Astrocyte (in vitro differentiated cells and primary cell): ENCODE measurements around the gene IFNLR1. TPM values are rescaled to one million over a fixed set of nuclear protein-coding genes. Genes with fewer than 3 reads are reported as not detected.

ENCODE experiments used
- DNase-seq: peaks from one replicate; pipeline ENCODE4 v3.0.0-alpha.2; 2010; ENCODE audit warnings: low read depth
- FAIRE-seq: peaks from 2 replicates; lab custom pipeline; 2011; peaks lifted over from hg19 to GRCh38; lab: Jason Lieb, UNC
- H2AFZ ChIP-seq: 2 replicates; pipeline ENCODE4 v1.6.0; 2012; ENCODE audit warnings: low read depth, low read length, inconsistent platforms
- H3K27ac ChIP-seq: 2 replicates; pipeline ENCODE4 v1.5.1; 2011; ENCODE audit warnings: low read depth, low read length, inconsistent platforms
- H3K27me3 ChIP-seq: 2 replicates; pipeline ENCODE4 v1.6.0; 2011; ENCODE audit warnings: low read length, inconsistent platforms; ENCODE audit not compliant: insufficient read depth
- H3K36me3 ChIP-seq: 2 replicates; pipeline ENCODE4 v1.5.1; 2011; ENCODE audit warnings: low read length, inconsistent platforms; ENCODE audit not compliant: insufficient read depth
- H3K4me1 ChIP-seq: 2 replicates; pipeline ENCODE4 v1.5.1; 2011; ENCODE audit warnings: low read length, inconsistent platforms; ENCODE audit not compliant: insufficient read depth
- H3K4me2 ChIP-seq: 2 replicates; pipeline ENCODE4 v1.6.0; 2012; ENCODE audit warnings: low read length, inconsistent platforms
- H3K4me3 ChIP-seq: 2 replicates; pipeline ENCODE4 v1.5.1; 2011; ENCODE audit warnings: low read depth, mild to moderate bottlenecking, low read length, inconsistent platforms; ENCODE audit not compliant: insufficient read depth
- H3K79me2 ChIP-seq: 2 replicates; pipeline ENCODE4 v1.6.0; 2012; ENCODE audit warnings: mild to moderate bottlenecking, low read length, inconsistent platforms; ENCODE audit not compliant: insufficient read depth
- H3K9ac ChIP-seq: 2 replicates; pipeline ENCODE4 v1.6.0; 2012; ENCODE audit warnings: mild to moderate bottlenecking, low read length, inconsistent platforms
- H3K9me3 ChIP-seq: 2 replicates; pipeline ENCODE4 v1.5.1; 2012; ENCODE audit warnings: low read depth, mild to moderate bottlenecking, low read length, inconsistent platforms; ENCODE audit not compliant: insufficient read depth
- H4K20me1 ChIP-seq: 2 replicates; pipeline ENCODE4 v1.6.0; 2012; ENCODE audit warnings: low read length, inconsistent platforms; ENCODE audit not compliant: insufficient read depth
- H3K27ac Mint-ChIP-seq: one replicate; pipeline ENCODE4 v1.8.0; 2021; ENCODE audit warnings: mild to moderate bottlenecking, mixed read lengths; ENCODE audit not compliant: unreplicated experiment
- H3K27me3 Mint-ChIP-seq: one replicate; pipeline ENCODE4 v1.8.0; 2021; ENCODE audit warnings: low read depth, mixed read lengths; ENCODE audit not compliant: unreplicated experiment
- H3K36me3 Mint-ChIP-seq: one replicate; pipeline ENCODE4 v1.8.0; 2021; ENCODE audit warnings: low read depth, mixed read lengths; ENCODE audit not compliant: unreplicated experiment
- H3K4me1 Mint-ChIP-seq: one replicate; pipeline ENCODE4 v1.8.0; 2021; ENCODE audit warnings: low read depth, mixed read lengths; ENCODE audit not compliant: unreplicated experiment
- H3K4me3 Mint-ChIP-seq: one replicate; pipeline ENCODE4 v1.8.0; 2021; ENCODE audit warnings: mild to moderate bottlenecking, moderate library complexity, mixed read lengths; ENCODE audit not compliant: unreplicated experiment
- H3K9me3 Mint-ChIP-seq: one replicate; pipeline ENCODE4 v1.8.0; 2021; ENCODE audit warnings: mild to moderate bottlenecking, mixed read lengths; ENCODE audit not compliant: unreplicated experiment
- EZH2 ChIP-seq: IDR thresholded peaks from 2 replicates; pipeline ENCODE4 v1.6.1; 2012; ENCODE audit warnings: mild to moderate bottlenecking, low read length, inconsistent platforms; ENCODE audit not compliant: insufficient read depth
- total RNA-seq: library from RNA; stranded (reverse); gene quantifications from 2 replicates; pipeline ENCODE4 v1.2.1, GENCODE V29; 2021
- TF ChIP-seq, protein P1 (sequence below): IDR thresholded peaks from 2 replicates; pipeline ENCODE4 v1.5.1; 2011; ENCODE audit warnings: low read depth, mild to moderate bottlenecking, inconsistent platforms, low read length, moderate library complexity; ENCODE audit not compliant: insufficient read depth

Gene IFNLR1
- total RNA-seq, 1 donor from 2014 or later = 1.5 TPM

DNA sequence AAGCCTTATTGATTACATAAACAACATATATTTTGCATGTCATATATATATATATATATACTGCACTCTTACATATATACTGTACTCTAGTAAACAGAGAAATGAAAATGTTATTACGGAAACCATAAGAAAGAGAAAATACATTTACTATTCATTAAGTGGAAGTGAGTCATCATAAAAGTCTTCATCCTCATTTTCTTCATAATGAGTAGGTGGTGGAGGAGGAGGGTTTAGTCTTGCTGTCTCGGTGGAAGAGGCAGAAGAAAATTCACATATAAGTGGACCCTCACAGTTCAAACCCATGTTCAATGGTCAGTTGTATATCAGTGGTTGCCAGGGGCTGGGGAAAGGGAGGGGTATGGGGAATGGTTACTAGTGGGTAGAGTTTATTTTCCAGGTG lies 8.0 kb upstream of the IFNLR1 start:
- no peaks in the 10 kb centered on the region for H3K9me3 Mint-ChIP-seq
- H3K27ac ChIP-seq = no peak overlapping the region
- peaks cover 2% of the 10 kb centered on the region for H3K27me3 Mint-ChIP-seq
- H3K9ac ChIP-seq = no peak overlapping the region
- no peak overlapping the region for H2AFZ ChIP-seq
- FAIRE-seq = no peak
- no peak for DNase-seq
- H3K9me3 ChIP-seq = no peaks in the 10 kb centered on the region
- no peak for TF ChIP-seq EZH2
- TF ChIP-seq, protein P1, sequence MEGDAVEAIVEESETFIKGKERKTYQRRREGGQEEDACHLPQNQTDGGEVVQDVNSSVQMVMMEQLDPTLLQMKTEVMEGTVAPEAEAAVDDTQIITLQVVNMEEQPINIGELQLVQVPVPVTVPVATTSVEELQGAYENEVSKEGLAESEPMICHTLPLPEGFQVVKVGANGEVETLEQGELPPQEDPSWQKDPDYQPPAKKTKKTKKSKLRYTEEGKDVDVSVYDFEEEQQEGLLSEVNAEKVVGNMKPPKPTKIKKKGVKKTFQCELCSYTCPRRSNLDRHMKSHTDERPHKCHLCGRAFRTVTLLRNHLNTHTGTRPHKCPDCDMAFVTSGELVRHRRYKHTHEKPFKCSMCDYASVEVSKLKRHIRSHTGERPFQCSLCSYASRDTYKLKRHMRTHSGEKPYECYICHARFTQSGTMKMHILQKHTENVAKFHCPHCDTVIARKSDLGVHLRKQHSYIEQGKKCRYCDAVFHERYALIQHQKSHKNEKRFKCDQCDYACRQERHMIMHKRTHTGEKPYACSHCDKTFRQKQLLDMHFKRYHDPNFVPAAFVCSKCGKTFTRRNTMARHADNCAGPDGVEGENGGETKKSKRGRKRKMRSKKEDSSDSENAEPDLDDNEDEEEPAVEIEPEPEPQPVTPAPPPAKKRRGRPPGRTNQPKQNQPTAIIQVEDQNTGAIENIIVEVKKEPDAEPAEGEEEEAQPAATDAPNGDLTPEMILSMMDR = no peak
- no peak overlapping the region for H3K4me2 ChIP-seq
- H3K4me1 Mint-ChIP-seq = peaks cover 13% of the 10 kb centered on the region
- H3K79me2 ChIP-seq = no peaks in the 10 kb centered on the region
- H3K27me3 ChIP-seq = no peaks in the 10 kb centered on the region
- H3K4me1 ChIP-seq = peaks cover 2% of the 10 kb centered on the region
- H3K36me3 Mint-ChIP-seq = no peaks in the 10 kb centered on the region
- H3K36me3 ChIP-seq = no peaks in the 10 kb centered on the region
- no peaks in the 10 kb centered on the region for H4K20me1 ChIP-seq
- no peak overlapping the region for H3K4me3 ChIP-seq
- H3K27ac Mint-ChIP-seq = no peak overlapping the region
- H3K4me3 Mint-ChIP-seq = no peak overlapping the region

DNA sequence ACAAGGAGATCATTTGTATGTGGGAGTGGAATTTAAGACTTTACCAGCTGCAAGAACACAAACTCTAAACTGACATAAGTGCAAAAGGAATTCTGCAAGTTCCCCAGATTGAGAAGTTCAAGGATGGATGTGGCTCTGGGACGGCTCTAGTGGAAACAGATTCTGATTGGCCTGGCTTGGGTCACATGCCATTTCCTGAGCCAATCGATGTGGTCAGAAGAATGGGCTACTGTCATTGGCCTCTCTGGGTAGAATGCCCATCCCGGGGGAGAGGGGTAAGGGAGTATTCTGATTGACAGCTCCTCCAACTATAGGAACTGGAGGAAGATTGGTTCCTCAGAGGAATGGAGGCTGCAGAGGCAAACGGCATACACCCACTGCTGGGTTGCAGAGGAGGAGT lies 6.0 kb upstream of the IFNLR1 start:
- Histone ChIP-seq H3K9me3 (no peaks in the 10 kb centered on the region), H3K9ac (no peak overlapping the region), H3K36me3 (no peaks in the 10 kb centered on the region), H3K4me1 (no peaks in the 10 kb centered on the region), H2AFZ (no peak overlapping the region), H3K4me3 (no peak overlapping the region), H4K20me1 (no peaks in the 10 kb centered on the region), H3K27me3 (peaks cover 4% of the 10 kb centered on the region), H3K4me2 (no peak overlapping the region), H3K27ac (no peak overlapping the region), H3K79me2 (no peaks in the 10 kb centered on the region)
- H3K4me3 Mint-ChIP-seq = no peak overlapping the region
- H3K9me3 Mint-ChIP-seq = no peaks in the 10 kb centered on the region
- peak; percentile 14 for DNase-seq
- peak overlapping the region; percentile 37 for H3K27ac Mint-ChIP-seq
- no peaks in the 10 kb centered on the region for H3K27me3 Mint-ChIP-seq
- H3K36me3 Mint-ChIP-seq = no peaks in the 10 kb centered on the region
- TF ChIP-seq EZH2 = no peak
- TF ChIP-seq, protein P1 = no peak
- FAIRE-seq = no peak
- peaks cover 18% of the 10 kb centered on the region for H3K4me1 Mint-ChIP-seq

DNA sequence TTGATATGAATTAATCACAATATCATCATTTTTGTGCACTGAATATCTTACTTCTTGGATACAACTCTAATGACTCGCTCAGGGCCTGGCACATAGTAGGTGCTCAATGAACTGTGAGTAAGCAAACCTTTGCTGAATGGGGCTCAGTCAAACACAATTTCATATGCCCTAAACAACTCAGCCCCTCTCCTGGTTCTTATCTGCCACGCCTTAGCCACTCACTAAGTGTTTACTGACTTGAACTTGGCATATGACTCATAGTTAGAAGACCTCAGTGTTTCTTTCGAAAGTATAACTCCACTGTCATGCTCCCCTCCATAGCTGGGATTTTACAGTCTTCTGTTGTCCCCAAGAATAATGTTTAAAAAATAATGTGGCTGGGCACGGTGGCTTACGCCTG lies 4.8 kb upstream of the IFNLR1 start:
- FAIRE-seq (no peak), DNase-seq (peak; percentile 61)
- no peaks in the 10 kb centered on the region for H3K4me1 ChIP-seq
- no peaks in the 10 kb centered on the region for H3K79me2 ChIP-seq
- H3K4me3 Mint-ChIP-seq = no peak overlapping the region
- H3K36me3 ChIP-seq = no peaks in the 10 kb centered on the region
- no peak overlapping the region for H3K9ac ChIP-seq
- TF ChIP-seq EZH2 = no peak
- TF ChIP-seq, protein P1 = no peak
- H3K27me3 ChIP-seq = peaks cover 11% of the 10 kb centered on the region
- H3K27me3 Mint-ChIP-seq = peaks cover 2% of the 10 kb centered on the region
- peaks cover 18% of the 10 kb centered on the region for H3K4me1 Mint-ChIP-seq
- H3K36me3 Mint-ChIP-seq = no peaks in the 10 kb centered on the region
- H4K20me1 ChIP-seq = no peaks in the 10 kb centered on the region
- no peak overlapping the region for H2AFZ ChIP-seq
- H3K4me3 ChIP-seq = no peak overlapping the region
- no peaks in the 10 kb centered on the region for H3K9me3 Mint-ChIP-seq
- peak overlapping the region; percentile 12 for H3K27ac Mint-ChIP-seq
- no peak overlapping the region for H3K4me2 ChIP-seq
- no peaks in the 10 kb centered on the region for H3K9me3 ChIP-seq
- H3K27ac ChIP-seq = no peak overlapping the region
